ENCODE data around the gene DFFB.

- no peak for TF ChIP-seq CTCF (IDR thresholded peaks at IDR 0.05)
- TF ChIP-seq POLR2A (IDR thresholded peaks at IDR 0.05): no peak
Measured at GRCh38 chr1:3868464-3869006, 11.3 kb downstream of the DFFB start.
